GM12878 (cell line): ENCODE data around the gene VWA8. TPM values are rescaled to one million over a fixed set of nuclear protein-coding genes. Genes with fewer than 3 reads are reported as not detected.

Source experiments
- KAT2A ChIP-seq: conservative IDR thresholded peaks from 2 replicates; pipeline ENCODE4 v1.6.1; 2011; ENCODE audit warnings: low read depth, low read length; ENCODE audit not compliant: control insufficient read depth
- ZZZ3 ChIP-seq: IDR thresholded peaks from 2 replicates; pipeline ENCODE4 v1.6.1; 2011; ENCODE audit warnings: low read depth; ENCODE audit not compliant: control insufficient read depth, insufficient read length
- polyA plus RNA-seq, 11 experiments: library from polyadenylated mRNA; depleted of rRNA in 4 of 11; unstranded in 6 of 11; stranded (reverse) in 5 of 11; fragments of >200 nt; fragmentation: Nextera tagmentation in 4 of 11; fragmentation: Illumina TruSeq in 1 of 11; extraction: Ambion mirVana in 4 of 11; extraction: Trizol in 1 of 11; gene quantifications; 1 replicate in 1 of 11; 2 replicates in 10 of 11; pipeline versions ENCODE4 v1.2.1 to v1.2.3, GENCODE V29; 2011 to 2016; ENCODE audit warnings: inconsistent platforms in 2 of 11, missing spikeins in 2 of 11, low read depth in 1 of 11
- total RNA-seq, 4 experiments: library from RNA; depleted of rRNA in 3 of 4; stranded (reverse); fragments of >200 nt in 3 of 4; fragmentation: Illumina TruSeq in 1 of 4; extraction: Trizol in 1 of 4; gene quantifications; 2 replicates each; pipeline versions ENCODE4 v1.2.1 to v1.2.3, GENCODE V29; 2013 to 2021
- TF ChIP-seq, protein P1 (sequence below): IDR thresholded peaks from 2 replicates; pipeline ENCODE4 v1.6.1; 2012; ENCODE audit warnings: mild to moderate bottlenecking, low read depth, low read length
- TF ChIP-seq, protein P2 (sequence below): fragments of 450-650 bp; IDR thresholded peaks from 2 replicates; pipeline ENCODE4 v1.6.1; 2017; ENCODE audit warnings: mild to moderate bottlenecking, moderate library complexity
- TF ChIP-seq, protein P3 (sequence below): fragments of 450-650 bp; IDR thresholded peaks from 2 replicates; pipeline ENCODE4 v1.6.1; 2017; ENCODE audit warnings: mild to moderate bottlenecking, low read depth, inconsistent platforms; ENCODE audit not compliant: poor library complexity, severe bottlenecking

The VWA8 gene
- total and polyA plus RNA-seq, 10 of the 15 experiments (the other 5 are each of a cell fraction or from before 2014, with no cell fraction given), result 3.0 to 21.8 (median 13.5) TPM

DNA sequence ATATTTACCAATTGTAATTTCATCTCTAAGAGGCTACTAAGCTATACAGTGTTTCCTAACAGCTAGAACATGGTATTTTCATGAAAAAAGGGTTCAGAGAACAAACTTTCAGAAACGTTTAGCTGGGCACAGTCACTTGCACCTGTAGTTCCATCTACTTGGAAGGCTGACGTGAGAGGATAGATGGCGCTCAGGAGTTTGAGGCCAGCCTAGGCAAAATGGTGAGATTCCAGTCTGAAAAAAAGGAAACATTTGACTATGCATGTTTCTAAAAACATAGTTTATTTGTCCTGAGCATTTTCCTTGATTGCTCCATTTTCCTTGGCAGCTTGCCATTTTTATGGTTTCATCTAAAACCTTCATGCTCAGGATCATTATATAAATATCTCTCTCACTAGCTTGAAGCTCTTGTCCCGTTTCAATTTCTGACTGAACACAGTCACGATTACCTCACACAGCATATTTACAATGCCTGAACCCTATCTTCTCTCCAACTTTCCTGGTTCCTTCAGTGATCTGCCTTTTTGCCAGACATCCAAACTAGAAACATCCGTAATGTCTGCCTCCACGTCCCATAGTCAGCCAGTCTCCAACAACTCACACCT is 302.8 kb downstream of the VWA8 start (continued):
- TF ChIP-seq, protein P1, sequence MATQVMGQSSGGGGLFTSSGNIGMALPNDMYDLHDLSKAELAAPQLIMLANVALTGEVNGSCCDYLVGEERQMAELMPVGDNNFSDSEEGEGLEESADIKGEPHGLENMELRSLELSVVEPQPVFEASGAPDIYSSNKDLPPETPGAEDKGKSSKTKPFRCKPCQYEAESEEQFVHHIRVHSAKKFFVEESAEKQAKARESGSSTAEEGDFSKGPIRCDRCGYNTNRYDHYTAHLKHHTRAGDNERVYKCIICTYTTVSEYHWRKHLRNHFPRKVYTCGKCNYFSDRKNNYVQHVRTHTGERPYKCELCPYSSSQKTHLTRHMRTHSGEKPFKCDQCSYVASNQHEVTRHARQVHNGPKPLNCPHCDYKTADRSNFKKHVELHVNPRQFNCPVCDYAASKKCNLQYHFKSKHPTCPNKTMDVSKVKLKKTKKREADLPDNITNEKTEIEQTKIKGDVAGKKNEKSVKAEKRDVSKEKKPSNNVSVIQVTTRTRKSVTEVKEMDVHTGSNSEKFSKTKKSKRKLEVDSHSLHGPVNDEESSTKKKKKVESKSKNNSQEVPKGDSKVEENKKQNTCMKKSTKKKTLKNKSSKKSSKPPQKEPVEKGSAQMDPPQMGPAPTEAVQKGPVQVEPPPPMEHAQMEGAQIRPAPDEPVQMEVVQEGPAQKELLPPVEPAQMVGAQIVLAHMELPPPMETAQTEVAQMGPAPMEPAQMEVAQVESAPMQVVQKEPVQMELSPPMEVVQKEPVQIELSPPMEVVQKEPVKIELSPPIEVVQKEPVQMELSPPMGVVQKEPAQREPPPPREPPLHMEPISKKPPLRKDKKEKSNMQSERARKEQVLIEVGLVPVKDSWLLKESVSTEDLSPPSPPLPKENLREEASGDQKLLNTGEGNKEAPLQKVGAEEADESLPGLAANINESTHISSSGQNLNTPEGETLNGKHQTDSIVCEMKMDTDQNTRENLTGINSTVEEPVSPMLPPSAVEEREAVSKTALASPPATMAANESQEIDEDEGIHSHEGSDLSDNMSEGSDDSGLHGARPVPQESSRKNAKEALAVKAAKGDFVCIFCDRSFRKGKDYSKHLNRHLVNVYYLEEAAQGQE, result no peak
- TF ChIP-seq KAT2A (no peak), ZZZ3 (no peak)
- TF ChIP-seq, protein P2, sequence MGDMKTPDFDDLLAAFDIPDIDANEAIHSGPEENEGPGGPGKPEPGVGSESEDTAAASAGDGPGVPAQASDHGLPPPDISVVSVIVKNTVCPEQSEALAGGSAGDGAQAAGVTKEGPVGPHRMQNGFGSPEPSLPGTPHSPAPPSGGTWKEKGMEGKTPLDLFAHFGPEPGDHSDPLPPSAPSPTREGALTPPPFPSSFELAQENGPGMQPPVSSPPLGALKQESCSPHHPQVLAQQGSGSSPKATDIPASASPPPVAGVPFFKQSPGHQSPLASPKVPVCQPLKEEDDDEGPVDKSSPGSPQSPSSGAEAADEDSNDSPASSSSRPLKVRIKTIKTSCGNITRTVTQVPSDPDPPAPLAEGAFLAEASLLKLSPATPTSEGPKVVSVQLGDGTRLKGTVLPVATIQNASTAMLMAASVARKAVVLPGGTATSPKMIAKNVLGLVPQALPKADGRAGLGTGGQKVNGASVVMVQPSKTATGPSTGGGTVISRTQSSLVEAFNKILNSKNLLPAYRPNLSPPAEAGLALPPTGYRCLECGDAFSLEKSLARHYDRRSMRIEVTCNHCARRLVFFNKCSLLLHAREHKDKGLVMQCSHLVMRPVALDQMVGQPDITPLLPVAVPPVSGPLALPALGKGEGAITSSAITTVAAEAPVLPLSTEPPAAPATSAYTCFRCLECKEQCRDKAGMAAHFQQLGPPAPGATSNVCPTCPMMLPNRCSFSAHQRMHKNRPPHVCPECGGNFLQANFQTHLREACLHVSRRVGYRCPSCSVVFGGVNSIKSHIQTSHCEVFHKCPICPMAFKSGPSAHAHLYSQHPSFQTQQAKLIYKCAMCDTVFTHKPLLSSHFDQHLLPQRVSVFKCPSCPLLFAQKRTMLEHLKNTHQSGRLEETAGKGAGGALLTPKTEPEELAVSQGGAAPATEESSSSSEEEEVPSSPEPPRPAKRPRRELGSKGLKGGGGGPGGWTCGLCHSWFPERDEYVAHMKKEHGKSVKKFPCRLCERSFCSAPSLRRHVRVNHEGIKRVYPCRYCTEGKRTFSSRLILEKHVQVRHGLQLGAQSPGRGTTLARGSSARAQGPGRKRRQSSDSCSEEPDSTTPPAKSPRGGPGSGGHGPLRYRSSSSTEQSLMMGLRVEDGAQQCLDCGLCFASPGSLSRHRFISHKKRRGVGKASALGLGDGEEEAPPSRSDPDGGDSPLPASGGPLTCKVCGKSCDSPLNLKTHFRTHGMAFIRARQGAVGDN, result no peak
- TF ChIP-seq, protein P3, sequence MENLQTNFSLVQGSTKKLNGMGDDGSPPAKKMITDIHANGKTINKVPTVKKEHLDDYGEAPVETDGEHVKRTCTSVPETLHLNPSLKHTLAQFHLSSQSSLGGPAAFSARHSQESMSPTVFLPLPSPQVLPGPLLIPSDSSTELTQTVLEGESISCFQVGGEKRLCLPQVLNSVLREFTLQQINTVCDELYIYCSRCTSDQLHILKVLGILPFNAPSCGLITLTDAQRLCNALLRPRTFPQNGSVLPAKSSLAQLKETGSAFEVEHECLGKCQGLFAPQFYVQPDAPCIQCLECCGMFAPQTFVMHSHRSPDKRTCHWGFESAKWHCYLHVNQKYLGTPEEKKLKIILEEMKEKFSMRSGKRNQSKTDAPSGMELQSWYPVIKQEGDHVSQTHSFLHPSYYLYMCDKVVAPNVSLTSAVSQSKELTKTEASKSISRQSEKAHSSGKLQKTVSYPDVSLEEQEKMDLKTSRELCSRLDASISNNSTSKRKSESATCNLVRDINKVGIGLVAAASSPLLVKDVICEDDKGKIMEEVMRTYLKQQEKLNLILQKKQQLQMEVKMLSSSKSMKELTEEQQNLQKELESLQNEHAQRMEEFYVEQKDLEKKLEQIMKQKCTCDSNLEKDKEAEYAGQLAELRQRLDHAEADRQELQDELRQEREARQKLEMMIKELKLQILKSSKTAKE, result no peak
